Mesenchymal stem cell (in vitro differentiated cells and primary cell): ENCODE data around the gene CCNF.

Experiments
- DNase-seq: peaks from one replicate; pipeline ENCODE4 v3.0.0-alpha.2; 2013
- H2AFZ ChIP-seq: one replicate; pipeline ENCODE4 v1.6.1; 2013; ENCODE audit warnings: low read depth, mild to moderate bottlenecking, control low read depth, inconsistent platforms, low read length, moderate library complexity
- H2AK5ac ChIP-seq: 2 replicates; pipeline ENCODE4 v1.6.1; 2013; ENCODE audit warnings: low read length, moderate library complexity, mild to moderate bottlenecking, inconsistent platforms; ENCODE audit not compliant: severe bottlenecking
- H2BK120ac ChIP-seq: one replicate; pipeline ENCODE4 v1.6.1; 2013; ENCODE audit warnings: low read depth, mild to moderate bottlenecking, inconsistent platforms, low read length, moderate library complexity
- H2BK12ac ChIP-seq, 2 experiments: one replicate each; pipeline ENCODE4 v1.6.1; 2013; ENCODE audit warnings: inconsistent platforms in 2 of 2, low read length in 2 of 2, mild to moderate bottlenecking in 2 of 2, moderate library complexity in 2 of 2, control low read depth in 1 of 2
- H2BK15ac ChIP-seq: one replicate; pipeline ENCODE4 v1.6.1; 2013; ENCODE audit warnings: mild to moderate bottlenecking, low read depth, inconsistent platforms; ENCODE audit not compliant: poor library complexity, severe bottlenecking
- H2BK5ac ChIP-seq: 2 replicates; pipeline ENCODE4 v1.6.1; 2013; ENCODE audit warnings: low read depth, mild to moderate bottlenecking, low read length, control low read depth, inconsistent platforms; ENCODE audit not compliant: poor library complexity, severe bottlenecking
- H3K14ac ChIP-seq, 2 experiments: one replicate each; pipeline ENCODE4 v1.6.1; 2013; ENCODE audit warnings: inconsistent platforms in 2 of 2, low read length in 2 of 2, control low read depth in 1 of 2, mild to moderate bottlenecking in 1 of 2, moderate library complexity in 1 of 2
- H3K18ac ChIP-seq, 2 experiments: one replicate each; pipeline ENCODE4 v1.6.1; 2013; ENCODE audit warnings: inconsistent platforms in 2 of 2, low read length in 2 of 2, control low read depth in 1 of 2, low read depth in 1 of 2, mild to moderate bottlenecking in 1 of 2
- H3K23ac ChIP-seq, 2 experiments: one replicate each; pipeline ENCODE4 v1.6.1; 2013; ENCODE audit warnings: inconsistent platforms in 2 of 2, low read length in 2 of 2, mild to moderate bottlenecking in 2 of 2, moderate library complexity in 2 of 2, control low read depth in 1 of 2
- H3K27ac ChIP-seq: 2 replicates; pipeline ENCODE4 v1.5.1; 2013; ENCODE audit warnings: mild to moderate bottlenecking, moderate library complexity, low read length, control low read depth, inconsistent platforms; ENCODE audit not compliant: poor library complexity, severe bottlenecking
- H3K27me3 ChIP-seq, 2 experiments: 2 replicates each; pipeline versions ENCODE4 v1.6.1 to v1.7.0; 2013; ENCODE audit warnings: low read length in 2 of 2, mild to moderate bottlenecking in 2 of 2, moderate library complexity in 2 of 2, control low read depth in 1 of 2, inconsistent platforms in 1 of 2; ENCODE audit not compliant: control insufficient read depth in 1 of 2, insufficient read depth in 1 of 2
- H3K36me3 ChIP-seq, 2 experiments: 2 replicates each; pipeline versions ENCODE4 v1.6.1 to v1.7.0; 2013; ENCODE audit warnings: low read length in 2 of 2, control low read depth in 1 of 2, inconsistent platforms in 1 of 2, low read depth in 1 of 2, mild to moderate bottlenecking in 1 of 2; ENCODE audit not compliant: insufficient read depth in 2 of 2, control insufficient read depth in 1 of 2
- H3K4ac ChIP-seq, 2 experiments: one replicate each; pipeline ENCODE4 v1.6.1; 2013; ENCODE audit warnings: inconsistent platforms in 2 of 2, low read length in 2 of 2, mild to moderate bottlenecking in 2 of 2, moderate library complexity in 2 of 2, control low read depth in 1 of 2, low read depth in 1 of 2
- H3K4me1 ChIP-seq: 2 replicates; pipeline ENCODE4 v1.6.1; 2013; ENCODE audit warnings: low read depth, low read length, control low read depth; ENCODE audit not compliant: control insufficient read depth, insufficient read depth
- H3K4me2 ChIP-seq: 2 replicates; pipeline ENCODE4 v1.6.1; 2013; ENCODE audit warnings: low read length, mild to moderate bottlenecking, inconsistent platforms; ENCODE audit not compliant: poor library complexity, severe bottlenecking
- H3K4me3 ChIP-seq, 2 experiments: 2 replicates each; pipeline versions ENCODE4 v1.5.1 to v1.7.0; 2013; ENCODE audit warnings: low read length in 2 of 2, mild to moderate bottlenecking in 2 of 2, control low read depth in 1 of 2, low read depth in 1 of 2; ENCODE audit not compliant: insufficient read depth in 1 of 2
- H3K79me1 ChIP-seq: replicated peaks from 2 replicates; pipeline ENCODE4 v1.6.1; 2013; ENCODE audit warnings: mild to moderate bottlenecking, control low read depth, low read length, inconsistent platforms; ENCODE audit not compliant: poor library complexity, severe bottlenecking
- H3K9ac ChIP-seq: 2 replicates; pipeline ENCODE4 v1.7.0; 2013; ENCODE audit warnings: mild to moderate bottlenecking, low read length, moderate library complexity
- H3K9me3 ChIP-seq: 2 replicates; pipeline ENCODE4 v1.7.0; 2013; ENCODE audit warnings: mild to moderate bottlenecking, low read length; ENCODE audit not compliant: control insufficient read depth
- H4K8ac ChIP-seq: one replicate; pipeline ENCODE4 v1.6.1; 2013; ENCODE audit warnings: inconsistent platforms, mild to moderate bottlenecking, low read length, moderate library complexity
- H4K91ac ChIP-seq: one replicate; pipeline ENCODE4 v1.6.1; 2013; ENCODE audit warnings: mild to moderate bottlenecking, low read length, inconsistent platforms
- WGBS: methylation state at CpG from one replicate; pipeline ENCODE4 v1.1.7; 2013; ENCODE audit warnings: mixed read lengths; 5-methylcytosine and 5-hydroxymethylcytosine counted together

The CCNF gene

DNA sequence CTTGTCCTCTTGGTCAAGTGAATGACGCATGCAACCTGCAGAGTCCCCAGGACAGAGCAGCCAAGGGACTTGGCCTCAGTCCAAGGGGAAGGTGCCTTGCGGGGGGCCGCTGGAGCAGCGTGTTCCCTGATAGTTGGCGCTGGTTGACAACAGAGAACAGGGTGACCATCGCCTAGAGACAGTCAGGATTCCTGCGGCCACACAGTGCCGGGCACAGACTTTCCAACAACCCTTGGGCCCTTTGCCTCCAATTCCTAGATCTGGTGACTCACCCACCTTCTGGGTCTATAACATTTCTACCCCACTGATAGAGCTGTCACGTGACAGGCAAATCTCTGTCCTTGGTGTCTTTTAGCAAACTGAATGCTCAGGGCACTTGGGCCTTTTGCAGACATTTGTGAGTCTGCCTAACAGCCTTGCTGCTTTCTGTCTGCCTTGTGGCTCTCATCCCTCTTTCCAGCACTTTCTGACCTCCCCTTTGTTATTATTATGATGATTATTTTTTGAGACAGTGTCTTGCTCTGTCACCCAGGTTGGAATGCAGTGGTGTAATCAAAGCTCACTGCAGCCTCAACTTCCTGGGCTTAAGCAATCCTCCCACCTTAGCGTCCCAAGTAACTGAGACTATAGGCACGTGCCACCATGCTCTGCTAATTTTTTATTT is 18.8 kb downstream of the CCNF start:
- no peak overlapping the region for H4K8ac ChIP-seq
- H3K23ac ChIP-seq: no peak overlapping the region
- no peak overlapping the region for H3K4ac ChIP-seq
- H3K4me1 ChIP-seq: peaks cover 20% of the 10 kb centered on the region
- H2BK15ac ChIP-seq: no peak overlapping the region
- no peak overlapping the region for H2BK12ac ChIP-seq
- peak; percentile 28 for DNase-seq
- no peak overlapping the region for H3K14ac ChIP-seq
- H3K27me3 ChIP-seq: no peaks in the 10 kb centered on the region
- no peak overlapping the region for H2AK5ac ChIP-seq
- H3K27ac ChIP-seq: no peak overlapping the region
- WGBS: 92% methylated on average over 11 of the region's 11 CpGs
- no peak overlapping the region for H2BK120ac ChIP-seq
- no peak overlapping the region for H3K18ac ChIP-seq
- H3K36me3 ChIP-seq: peaks cover 44 to 68% of the 10 kb centered on the region in 2 experiments
- no peak overlapping the region for H2AFZ ChIP-seq
- H3K4me2 ChIP-seq: no peak overlapping the region
- no peak overlapping the region for H3K4me3 ChIP-seq
- no peak overlapping the region for H2BK5ac ChIP-seq
- no peak overlapping the region for H3K9ac ChIP-seq
- no peaks in the 10 kb centered on the region for H3K9me3 ChIP-seq
- peaks cover 19% of the 10 kb centered on the region for H3K79me1 ChIP-seq
- H4K91ac ChIP-seq: no peak overlapping the region

DNA sequence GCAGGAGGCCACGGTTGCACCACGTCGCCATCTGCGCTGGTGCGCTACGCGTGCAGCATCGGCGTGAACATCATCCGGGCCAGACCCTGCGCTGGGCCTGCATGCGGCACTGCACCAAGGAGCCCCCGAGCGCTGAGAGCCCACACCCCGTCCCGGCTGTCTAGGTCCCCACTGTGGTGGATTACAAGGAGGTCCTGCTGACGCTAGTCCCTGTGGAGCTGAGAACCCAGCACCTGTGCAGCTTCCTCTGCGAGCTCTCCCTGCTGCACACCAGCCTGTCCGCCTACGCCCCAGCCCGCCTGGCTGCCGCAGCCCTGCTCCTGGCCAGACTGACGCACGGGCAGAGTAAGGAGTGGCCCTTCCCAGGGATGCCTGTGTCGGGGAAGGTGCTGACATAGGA is 19.9 kb downstream of the CCNF start:
- no peak overlapping the region for H4K91ac ChIP-seq

DNA sequence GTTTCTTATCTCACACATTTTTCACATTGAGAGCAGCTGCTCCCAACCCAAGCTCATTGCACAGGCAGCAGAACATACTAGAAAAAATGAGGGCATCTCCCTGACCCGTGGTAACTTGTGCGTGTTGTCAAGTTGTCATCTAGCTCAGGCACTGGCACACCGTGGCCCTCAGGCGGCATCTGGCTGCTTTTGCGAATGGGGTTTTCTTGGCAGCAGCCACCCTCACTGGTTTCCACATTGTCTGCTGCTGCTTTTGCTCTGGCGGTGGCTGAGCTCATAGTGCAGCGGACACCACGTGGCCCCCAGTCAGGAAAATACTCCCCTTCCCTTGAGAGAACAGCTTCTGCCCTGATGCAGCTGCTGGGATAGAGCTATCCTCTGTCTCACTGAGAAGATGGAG is 21.3 kb downstream of the CCNF start:
- Histone ChIP-seq H2BK12ac (no peak overlapping the region), H3K4me2 (no peak overlapping the region), H3K27ac (no peak overlapping the region), H2BK15ac (no peak overlapping the region), H3K27me3 (no peaks in the 10 kb centered on the region), H3K14ac (no peak overlapping the region), H3K23ac (no peak overlapping the region), H2AFZ (no peak overlapping the region), H3K4me1 (peaks cover 20% of the 10 kb centered on the region), H3K18ac (no peak overlapping the region), H4K8ac (no peak overlapping the region), H3K9me3 (no peaks in the 10 kb centered on the region), H3K79me1 (peaks cover 27% of the 10 kb centered on the region), H2BK120ac (no peak overlapping the region), H2BK5ac (no peak overlapping the region), H3K4ac (no peak overlapping the region), H4K91ac (no peak overlapping the region), H3K36me3 (peaks cover 42 to 72% of the 10 kb centered on the region in 2 experiments), H3K4me3 (no peak overlapping the region), H3K9ac (no peak overlapping the region), H2AK5ac (no peak overlapping the region)
- 98% methylated on average over 8 of the region's 8 CpGs for WGBS
- no peak for DNase-seq

More for the DNA sequence above, 19.9 kb downstream of the CCNF start:
- no peak overlapping the region for H3K27ac ChIP-seq
- DNase-seq: no peak
- H3K23ac ChIP-seq: no peak overlapping the region
- no peak overlapping the region for H3K14ac ChIP-seq
- H2AK5ac ChIP-seq: no peak overlapping the region
- H2BK5ac ChIP-seq: no peak overlapping the region
- H3K18ac ChIP-seq: no peak overlapping the region
- no peak overlapping the region for H2AFZ ChIP-seq
- 98% methylated on average over 25 of the region's 25 CpGs for WGBS
- H3K9ac ChIP-seq: no peak overlapping the region
- H3K4me2 ChIP-seq: no peak overlapping the region
- peaks cover 29% of the 10 kb centered on the region for H3K79me1 ChIP-seq
- no peak overlapping the region for H2BK15ac ChIP-seq
- peaks cover 20% of the 10 kb centered on the region for H3K4me1 ChIP-seq
- H3K36me3 ChIP-seq: peaks cover 47 to 72% of the 10 kb centered on the region in 2 experiments
- H3K4me3 ChIP-seq: no peak overlapping the region
- H4K8ac ChIP-seq: no peak overlapping the region
- H3K9me3 ChIP-seq: no peaks in the 10 kb centered on the region
- H3K27me3 ChIP-seq: no peaks in the 10 kb centered on the region
- no peak overlapping the region for H2BK12ac ChIP-seq
- H3K4ac ChIP-seq: no peak overlapping the region
- H2BK120ac ChIP-seq: no peak overlapping the region

DNA sequence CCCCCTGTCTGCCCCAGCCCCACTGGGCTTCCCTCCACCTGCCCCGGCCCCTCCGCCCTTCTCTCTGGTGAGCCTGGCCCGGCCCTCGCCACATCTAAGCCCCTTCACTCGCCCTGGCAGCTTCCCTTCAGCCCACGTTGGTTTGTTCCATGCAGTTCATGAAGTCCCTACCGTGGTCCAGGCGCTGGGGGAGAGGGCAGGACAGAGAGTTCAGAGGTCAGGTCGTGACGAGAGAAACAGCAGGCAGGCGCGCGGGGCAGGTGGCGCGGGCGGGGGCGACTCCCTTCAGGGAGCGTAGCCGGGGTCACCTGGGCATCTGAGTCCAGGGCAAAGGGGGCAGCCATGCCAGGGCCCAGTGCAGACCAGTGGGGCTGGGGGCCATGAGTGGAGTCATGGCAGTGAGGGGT is 21.7 kb downstream of the CCNF start:
- H3K9ac ChIP-seq: no peak overlapping the region
- WGBS: 95% methylated on average over 17 of the region's 19 CpGs
- no peak overlapping the region for H4K91ac ChIP-seq
- no peaks in the 10 kb centered on the region for H3K27me3 ChIP-seq
- H3K4ac ChIP-seq: no peak overlapping the region
- no peak overlapping the region for H4K8ac ChIP-seq
- H3K27ac ChIP-seq: no peak overlapping the region
- no peak overlapping the region for H2AFZ ChIP-seq
- no peak overlapping the region for H2BK120ac ChIP-seq
- peaks cover 44 to 72% of the 10 kb centered on the region in 2 experiments for H3K36me3 ChIP-seq
- H3K14ac ChIP-seq: no peak overlapping the region
- H3K18ac ChIP-seq: no peak overlapping the region
- DNase-seq: no peak
- no peak overlapping the region for H2BK5ac ChIP-seq
- H2BK12ac ChIP-seq: no peak overlapping the region
- H3K23ac ChIP-seq: no peak overlapping the region
- H3K9me3 ChIP-seq: no peaks in the 10 kb centered on the region
- H3K4me1 ChIP-seq: peaks cover 20% of the 10 kb centered on the region
- H3K4me2 ChIP-seq: no peak overlapping the region
- H2BK15ac ChIP-seq: no peak overlapping the region
- H3K79me1 ChIP-seq: peaks cover 27% of the 10 kb centered on the region
- no peak overlapping the region for H3K4me3 ChIP-seq
- H2AK5ac ChIP-seq: no peak overlapping the region
